IPS-18a (cell line): ENCODE results near the gene ZZZ3.

ENCODE experiments used
- H3K27ac ChIP-seq: one replicate; pipeline ENCODE4 v1.5.1; 2013; ENCODE audit warnings: low read length
- H3K27me3 ChIP-seq: one replicate; pipeline ENCODE4 v1.6.1; 2013; ENCODE audit warnings: mild to moderate bottlenecking, low read length; ENCODE audit not compliant: control insufficient read depth, insufficient read depth
- H3K36me3 ChIP-seq: one replicate; pipeline ENCODE4 v1.6.1; 2013; ENCODE audit warnings: low read depth, low read length; ENCODE audit not compliant: control insufficient read depth
- H3K4me1 ChIP-seq: one replicate; pipeline ENCODE4 v1.6.1; 2013; ENCODE audit warnings: low read depth, low read length; ENCODE audit not compliant: control insufficient read depth
- H3K4me3 ChIP-seq: one replicate; pipeline ENCODE4 v1.5.1; 2013; ENCODE audit warnings: low read length
- H3K9ac ChIP-seq: one replicate; pipeline ENCODE4 v1.6.1; 2013; ENCODE audit warnings: mild to moderate bottlenecking, low read length, moderate library complexity
- H3K9me3 ChIP-seq: one replicate; pipeline ENCODE4 v1.6.1; 2013; ENCODE audit warnings: low read depth, low read length; ENCODE audit not compliant: control insufficient read depth

The ZZZ3 gene

DNA sequence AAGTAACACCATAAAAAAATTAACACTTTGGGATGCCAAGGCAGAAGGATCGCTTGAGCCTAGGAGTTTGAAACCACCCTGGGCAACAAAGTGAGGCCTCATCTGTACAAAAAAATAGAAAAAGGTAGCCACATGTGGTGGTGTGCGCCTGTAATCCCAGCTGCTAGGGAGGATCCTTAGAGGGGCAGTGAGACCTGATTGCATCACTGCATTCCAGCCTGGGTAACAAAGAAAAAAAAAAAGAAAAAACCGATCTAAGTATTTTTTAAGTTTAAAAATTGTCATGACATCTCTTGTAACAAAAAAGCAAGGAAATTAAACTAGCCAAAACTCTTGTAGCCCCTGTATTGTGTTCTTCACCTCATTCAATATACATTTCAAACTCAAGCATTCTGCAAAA, 39.5 kb downstream of the ZZZ3 start:
- H3K36me3 ChIP-seq = no peaks in the 10 kb centered on the region
- H3K27me3 ChIP-seq = no peaks in the 10 kb centered on the region
- no peak overlapping the region for H3K9ac ChIP-seq
- no peak overlapping the region for H3K4me3 ChIP-seq
- H3K27ac ChIP-seq = no peak overlapping the region
- no peaks in the 10 kb centered on the region for H3K4me1 ChIP-seq
- H3K9me3 ChIP-seq = no peaks in the 10 kb centered on the region

DNA sequence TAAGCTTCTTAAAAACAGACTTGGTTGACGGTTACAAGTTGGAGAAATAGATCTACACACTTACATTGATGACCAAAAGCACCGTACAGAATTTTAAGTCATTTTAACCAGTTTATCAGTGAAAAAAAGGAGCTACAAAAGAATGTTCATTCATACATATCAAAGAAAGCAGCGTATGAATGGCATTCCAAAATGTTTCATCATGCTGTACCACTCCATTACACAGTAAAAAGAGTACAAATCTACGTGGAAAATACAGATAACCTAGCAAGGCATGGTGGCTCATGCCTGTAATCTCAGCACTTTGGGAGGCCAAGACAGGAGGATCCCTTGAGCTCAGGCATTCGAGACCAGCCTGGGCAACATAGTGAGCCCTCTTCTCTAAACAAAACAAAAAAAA, 40.3 kb downstream of the ZZZ3 start:
- Histone ChIP-seq H3K4me1 (no peaks in the 10 kb centered on the region), H3K9ac (no peak overlapping the region), H3K36me3 (no peaks in the 10 kb centered on the region), H3K27ac (no peak overlapping the region), H3K27me3 (no peaks in the 10 kb centered on the region), H3K4me3 (no peak overlapping the region), H3K9me3 (no peaks in the 10 kb centered on the region)

DNA sequence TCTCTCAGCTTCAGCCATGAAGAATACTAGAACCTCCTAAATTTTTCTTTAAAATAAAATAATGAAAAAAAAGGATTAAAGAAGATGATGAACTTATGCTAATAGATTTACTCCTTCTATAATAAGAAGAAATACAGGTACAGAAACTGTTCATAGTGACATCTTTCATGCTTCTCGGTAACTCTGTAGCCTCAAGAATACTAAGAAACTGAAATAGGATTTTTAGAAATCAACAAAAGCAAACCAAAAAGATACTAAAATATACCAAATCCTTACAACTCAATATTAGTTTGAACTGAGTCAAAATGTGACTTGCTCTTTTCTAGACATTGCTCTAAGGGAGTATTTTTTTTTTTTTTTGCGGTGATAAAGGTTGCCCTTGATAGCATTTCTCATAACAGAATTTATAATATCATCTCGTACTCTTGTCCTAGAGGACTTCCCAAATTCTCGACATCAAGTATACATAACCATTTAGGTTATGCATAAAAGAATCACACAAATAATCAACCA, 42.8 kb downstream of the ZZZ3 start:
- no peak overlapping the region for H3K27ac ChIP-seq
- H3K4me3 ChIP-seq = no peak overlapping the region
- H3K9ac ChIP-seq = no peak overlapping the region
- H3K9me3 ChIP-seq = no peaks in the 10 kb centered on the region
- no peaks in the 10 kb centered on the region for H3K36me3 ChIP-seq
- H3K4me1 ChIP-seq = peaks cover 7% of the 10 kb centered on the region
- no peaks in the 10 kb centered on the region for H3K27me3 ChIP-seq

DNA sequence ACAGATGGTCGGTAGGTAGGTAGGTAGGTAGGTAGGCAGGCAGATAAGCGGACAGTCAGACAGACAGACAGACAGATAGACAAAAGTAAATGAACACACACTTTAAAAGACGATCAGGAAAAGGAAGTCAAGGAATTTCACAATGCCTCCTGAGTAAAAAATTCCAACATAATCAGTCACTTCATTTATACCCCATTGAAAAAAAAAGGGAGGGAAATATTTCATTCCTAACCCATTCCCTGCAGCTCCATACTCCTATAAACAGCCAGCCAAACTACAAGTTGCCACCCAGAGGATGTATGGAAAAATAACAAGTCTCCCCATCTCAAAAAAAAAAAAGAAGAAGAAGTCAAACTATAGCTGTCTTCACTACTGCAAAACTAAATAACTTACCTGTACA, 43.4 kb downstream of the ZZZ3 start:
- H3K9ac ChIP-seq = no peak overlapping the region
- H3K9me3 ChIP-seq = no peaks in the 10 kb centered on the region
- H3K4me1 ChIP-seq = peaks cover 12% of the 10 kb centered on the region
- no peak overlapping the region for H3K27ac ChIP-seq
- no peaks in the 10 kb centered on the region for H3K27me3 ChIP-seq
- H3K36me3 ChIP-seq = no peaks in the 10 kb centered on the region
- no peak overlapping the region for H3K4me3 ChIP-seq

DNA sequence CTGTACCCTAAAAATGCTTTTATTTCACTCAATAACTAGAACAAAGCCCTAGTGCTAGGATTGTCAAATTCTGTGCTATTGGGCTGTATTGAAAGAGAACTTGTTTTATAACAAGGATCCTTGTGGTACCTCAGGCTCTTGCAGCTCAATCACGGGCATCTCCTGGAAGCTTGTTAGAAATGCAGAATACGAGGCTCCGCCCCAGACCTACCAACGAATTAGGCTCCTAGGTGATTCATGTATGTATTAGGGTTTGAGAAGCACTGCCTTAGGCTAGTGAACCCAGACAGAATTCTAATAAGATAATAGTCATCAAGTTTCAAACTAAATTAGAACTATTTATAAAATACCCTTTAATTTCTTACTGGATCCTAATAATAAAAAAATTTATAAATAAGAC, 45.6 kb downstream of the ZZZ3 start:
- Histone ChIP-seq H3K36me3 (peaks cover 17% of the 10 kb centered on the region), H3K27ac (no peak overlapping the region), H3K9ac (no peak overlapping the region), H3K4me1 (peaks cover 12% of the 10 kb centered on the region), H3K27me3 (no peaks in the 10 kb centered on the region), H3K4me3 (no peak overlapping the region), H3K9me3 (no peaks in the 10 kb centered on the region)
